SK-N-SH (cell line): ENCODE data around the gene AOAH. TPM values are rescaled to one million over a fixed set of nuclear protein-coding genes. Genes with fewer than 3 reads are reported as not detected.

ENCODE experiments used
- CTCF ChIA-PET: fragments of 300-600, 350-600 bp; formaldehyde crosslinking; extraction: SDS; loops from one replicate; lab custom pipeline; 2021; lab: Yijun Ruan, JAX
- POLR2A ChIA-PET: fragments of 350-600 bp; sonication (Branson Sonifier 250); formaldehyde crosslinking; extraction: SDS; loops from one replicate; lab custom pipeline; 2020; ENCODE audit warnings: antibody characterized with exemption, inconsistent platforms; lab: Yijun Ruan, JAX
- DNase-seq: peaks from one replicate; pipeline ENCODE4 v3.0.0; 2012
- H2AFZ ChIP-seq: fragments of 200-600 bp; sonication (generic); 2 replicates; pipeline ENCODE4 v1.8.1; 2016; ENCODE audit warnings: antibody characterized with exemption, mild to moderate bottlenecking, low read depth
- H3F3A ChIP-seq: fragments of 200-600 bp; sonication (generic); replicated peaks from 2 replicates; pipeline ENCODE3; 2016; ENCODE audit warnings: antibody characterized with exemption, mild to moderate bottlenecking; ENCODE audit not compliant: insufficient read depth
- H3K27ac ChIP-seq, 2 experiments: fragments of 200-500 bp in 1 of 2; fragments of 200-600 bp in 1 of 2; sonication (Bioruptor generic) in 1 of 2; sonication (generic), shearing (Covaris generic) in 1 of 2; 2 replicates each; pipeline versions ENCODE4 v1.5.1 to v1.6.1; 2014 to 2016; ENCODE audit warnings: low read depth in 2 of 2, inconsistent platforms in 1 of 2, low read length in 1 of 2, mild to moderate bottlenecking in 1 of 2, mixed read lengths in 1 of 2
- H3K27me3 ChIP-seq: fragments of 200-600 bp; sonication (generic), shearing (Covaris generic); 2 replicates; pipeline ENCODE4 v1.6.1; 2016; ENCODE audit warnings: mixed run types; ENCODE audit not compliant: insufficient read depth
- H3K36me3 ChIP-seq, 2 experiments: fragments of 200-500 bp in 1 of 2; fragments of 200-600 bp in 1 of 2; sonication (Bioruptor generic) in 1 of 2; sonication (generic) in 1 of 2; replicated peaks in 1 of 2; 2 replicates each; pipeline versions ENCODE3 to v1.5.1; 2014 to 2016; ENCODE audit warnings: low read length in 1 of 2, mild to moderate bottlenecking in 1 of 2; ENCODE audit not compliant: insufficient read depth in 2 of 2, control insufficient read depth in 1 of 2
- H3K4me1 ChIP-seq, 2 experiments: fragments of 200-500 bp in 1 of 2; fragments of 200-600 bp in 1 of 2; sonication (Bioruptor generic) in 1 of 2; sonication (generic), shearing (Covaris generic) in 1 of 2; 2 replicates each; pipeline versions ENCODE4 v1.5.1 to v1.6.1; 2014 to 2016; ENCODE audit warnings: low read depth in 1 of 2, low read length in 1 of 2, mixed run types in 1 of 2; ENCODE audit not compliant: insufficient read depth in 2 of 2, control insufficient read depth in 1 of 2
- H3K4me2 ChIP-seq: fragments of 200-600 bp; sonication (generic), shearing (Covaris generic); 2 replicates; pipeline ENCODE4 v1.6.1; 2017; ENCODE audit warnings: mixed run types
- H3K4me3 ChIP-seq, 2 experiments: fragments of 200-500 bp in 1 of 2; fragments of 200-600 bp in 1 of 2; sonication (Bioruptor generic) in 1 of 2; sonication (generic), shearing (Covaris generic) in 1 of 2; 2 replicates each; pipeline versions ENCODE4 v1.5.1 to v1.8.1; 2014 to 2016; ENCODE audit warnings: low read depth in 2 of 2, inconsistent platforms in 1 of 2, low read length in 1 of 2, mild to moderate bottlenecking in 1 of 2, mixed read lengths in 1 of 2, moderate library complexity in 1 of 2
- H3K79me2 ChIP-seq: fragments of 200-600 bp; sonication (generic); 2 replicates; pipeline ENCODE4 v1.8.1; 2017; ENCODE audit warnings: mild to moderate bottlenecking; ENCODE audit not compliant: insufficient read depth
- H3K9ac ChIP-seq: fragments of 200-600 bp; sonication (generic); 2 replicates; pipeline ENCODE4 v1.6.1; 2017; ENCODE audit warnings: mixed run types
- H3K9me2 ChIP-seq: fragments of 200-600 bp; sonication (generic); 2 replicates; pipeline ENCODE4 v1.6.1; 2017; ENCODE audit warnings: mixed run types
- H3K9me3 ChIP-seq: fragments of 200-600 bp; sonication (generic); 2 replicates; pipeline ENCODE4 v1.6.1; 2017; ENCODE audit warnings: mixed run types, mild to moderate bottlenecking, moderate library complexity
- H4K20me1 ChIP-seq: fragments of 200-600 bp; sonication (generic); 2 replicates; pipeline ENCODE4 v1.6.1; 2017; ENCODE audit warnings: mild to moderate bottlenecking, mixed run types; ENCODE audit not compliant: insufficient read depth
- CHD2 ChIP-seq: fragments of 150-350 bp; IDR thresholded peaks from 2 replicates; pipeline ENCODE4 v1.6.1; 2018; ENCODE audit warnings: low read length; ENCODE audit not compliant: partially characterized antibody
- ELF1 ChIP-seq: IDR thresholded peaks from 2 replicates; pipeline ENCODE4 v1.4.0; 2012
- EP300 ChIP-seq, 2 experiments: IDR thresholded peaks; 2 replicates each; pipeline versions ENCODE4 v1.4.0 to v1.6.1; 2012; ENCODE audit warnings: borderline replicate concordance in 1 of 2, low read depth in 1 of 2, low read length in 1 of 2
- FOSL2 ChIP-seq: IDR thresholded peaks from 2 replicates; pipeline ENCODE4 v1.4.0; 2012; ENCODE audit warnings: low read depth, mild to moderate bottlenecking, moderate library complexity, borderline replicate concordance
- MXI1 ChIP-seq: IDR thresholded peaks from 2 replicates; pipeline ENCODE4 v1.6.1; 2012; ENCODE audit warnings: mild to moderate bottlenecking, low read depth, low read length, improper control_type of control experiment
- NFIC ChIP-seq: IDR thresholded peaks from 2 replicates; pipeline ENCODE4 v1.4.0; 2012; ENCODE audit warnings: borderline replicate concordance
- NRF1 ChIP-seq: IDR thresholded peaks from 2 replicates; pipeline ENCODE4 v1.6.1; 2012; ENCODE audit warnings: low read depth, mild to moderate bottlenecking, low read length
- RXRA ChIP-seq: IDR thresholded peaks from 2 replicates; pipeline ENCODE4 v1.4.0; 2012; ENCODE audit warnings: low read depth, mild to moderate bottlenecking, borderline replicate concordance
- SIN3A ChIP-seq: IDR thresholded peaks from 2 replicates; pipeline ENCODE4 v1.6.1; 2012; ENCODE audit warnings: low read depth, mild to moderate bottlenecking, low read length, moderate library complexity, borderline replicate concordance
- SMC3 ChIP-seq: IDR thresholded peaks from 2 replicates; pipeline ENCODE4 v1.6.1; 2012; ENCODE audit warnings: low read depth, low read length, improper control_type of control experiment
- TAF1 ChIP-seq: IDR thresholded peaks from 2 replicates; pipeline ENCODE4 v1.6.1; 2012; ENCODE audit warnings: low read depth, mild to moderate bottlenecking, low read length, moderate library complexity, borderline replicate concordance
- TCF12 ChIP-seq: IDR thresholded peaks from 2 replicates; pipeline ENCODE4 v1.4.0; 2012
- WGBS: methylation state at CpG from one replicate; pipeline ENCODE4 v1.1.6; 2017; ENCODE audit warnings: low lambda C conversion rate; 5-methylcytosine and 5-hydroxymethylcytosine counted together
- polyA plus RNA-seq, 3 experiments: library from polyadenylated mRNA; depleted of rRNA; stranded (reverse); fragments of >200 nt; gene quantifications; 2 replicates each; pipeline ENCODE4 v1.2.3, GENCODE V29; 2012
- TF ChIP-seq, protein P1 (sequence below): IDR thresholded peaks from 2 replicates; pipeline ENCODE4 v1.4.0; 2012; ENCODE audit warnings: low read depth, borderline replicate concordance
- TF ChIP-seq, protein P2 (sequence below): IDR thresholded peaks from 2 replicates; pipeline ENCODE4 v1.4.0; 2012; ENCODE audit warnings: low read depth
- TF ChIP-seq, protein P3 (sequence below): IDR thresholded peaks from 2 replicates; pipeline ENCODE4 v1.6.1; 2012; ENCODE audit warnings: mild to moderate bottlenecking, low read depth, low read length, moderate library complexity
- TF ChIP-seq, protein P4 (sequence below): IDR thresholded peaks from 2 replicates; pipeline ENCODE4; 2012
- TF ChIP-seq, protein P5 (sequence below): IDR thresholded peaks from 2 replicates; pipeline ENCODE4 v1.4.0; 2012; ENCODE audit warnings: low read depth, borderline replicate concordance
- TF ChIP-seq, protein P6 (sequence below): fragments of 150-350 bp; IDR thresholded peaks from 2 replicates; pipeline ENCODE4 v1.6.1; 2016; ENCODE audit warnings: mild to moderate bottlenecking, low read depth, low read length

Gene AOAH
- polyA plus RNA-seq, 1 of the 3 experiments (the other 2 are of a cell fraction) = not detected

DNA sequence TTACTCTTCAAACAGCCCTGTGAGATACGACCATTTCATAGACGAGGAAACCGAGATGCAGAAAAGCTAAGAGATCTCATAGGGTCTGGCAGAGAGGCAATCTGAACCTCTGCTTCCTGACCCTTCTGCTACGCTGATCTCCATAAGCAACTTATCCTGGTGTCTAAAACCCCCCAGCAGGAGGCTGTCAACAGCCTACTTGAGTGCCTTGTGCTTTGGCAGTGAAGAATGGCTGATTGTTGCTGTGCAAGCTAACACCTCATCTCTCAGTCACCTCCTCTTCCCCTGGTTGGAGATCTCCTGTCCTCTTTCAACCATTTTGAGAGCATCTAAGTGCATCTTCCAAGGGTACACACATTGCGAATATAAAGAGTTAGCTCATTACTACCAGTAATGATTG, 86.2 kb downstream of the AOAH start:
- Histone ChIP-seq H3F3A (no peaks in the 10 kb centered on the region), H3K9me2 (no peaks in the 10 kb centered on the region), H3K9me3 (no peaks in the 10 kb centered on the region), H3K4me1 (no peaks in the 10 kb centered on the region; a peak in 1 of 4 replicates), H3K9ac (no peak overlapping the region), H3K4me3 (no peak overlapping the region), H2AFZ (no peak overlapping the region), H3K27me3 (peaks cover 14% of the 10 kb centered on the region; the same call in 1 of the 2 replicates), H3K4me2 (no peak overlapping the region), H4K20me1 (no peaks in the 10 kb centered on the region), H3K27ac (no peak overlapping the region), H3K79me2 (no peaks in the 10 kb centered on the region), H3K36me3 (no peaks in the 10 kb centered on the region)
- 70% methylated on average over 5 of the region's 5 CpGs for WGBS
- TF ChIP-seq ELF1 = no peak
- TF ChIP-seq TAF1 = no peak
- TF ChIP-seq, protein P1, sequence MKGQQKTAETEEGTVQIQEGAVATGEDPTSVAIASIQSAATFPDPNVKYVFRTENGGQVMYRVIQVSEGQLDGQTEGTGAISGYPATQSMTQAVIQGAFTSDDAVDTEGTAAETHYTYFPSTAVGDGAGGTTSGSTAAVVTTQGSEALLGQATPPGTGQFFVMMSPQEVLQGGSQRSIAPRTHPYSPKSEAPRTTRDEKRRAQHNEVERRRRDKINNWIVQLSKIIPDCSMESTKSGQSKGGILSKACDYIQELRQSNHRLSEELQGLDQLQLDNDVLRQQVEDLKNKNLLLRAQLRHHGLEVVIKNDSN = no peak
- no peak for TF ChIP-seq SIN3A
- TF ChIP-seq EP300 (IDR thresholded peaks at IDR 0.05; ENCODE audit: borderline replicate concordance in 1 of 2, low read depth in 1 of 2, low read length in 1 of 2) = no peak
- TF ChIP-seq, protein P2, sequence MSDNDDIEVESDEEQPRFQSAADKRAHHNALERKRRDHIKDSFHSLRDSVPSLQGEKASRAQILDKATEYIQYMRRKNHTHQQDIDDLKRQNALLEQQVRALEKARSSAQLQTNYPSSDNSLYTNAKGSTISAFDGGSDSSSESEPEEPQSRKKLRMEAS = no peak
- TF ChIP-seq, protein P3, sequence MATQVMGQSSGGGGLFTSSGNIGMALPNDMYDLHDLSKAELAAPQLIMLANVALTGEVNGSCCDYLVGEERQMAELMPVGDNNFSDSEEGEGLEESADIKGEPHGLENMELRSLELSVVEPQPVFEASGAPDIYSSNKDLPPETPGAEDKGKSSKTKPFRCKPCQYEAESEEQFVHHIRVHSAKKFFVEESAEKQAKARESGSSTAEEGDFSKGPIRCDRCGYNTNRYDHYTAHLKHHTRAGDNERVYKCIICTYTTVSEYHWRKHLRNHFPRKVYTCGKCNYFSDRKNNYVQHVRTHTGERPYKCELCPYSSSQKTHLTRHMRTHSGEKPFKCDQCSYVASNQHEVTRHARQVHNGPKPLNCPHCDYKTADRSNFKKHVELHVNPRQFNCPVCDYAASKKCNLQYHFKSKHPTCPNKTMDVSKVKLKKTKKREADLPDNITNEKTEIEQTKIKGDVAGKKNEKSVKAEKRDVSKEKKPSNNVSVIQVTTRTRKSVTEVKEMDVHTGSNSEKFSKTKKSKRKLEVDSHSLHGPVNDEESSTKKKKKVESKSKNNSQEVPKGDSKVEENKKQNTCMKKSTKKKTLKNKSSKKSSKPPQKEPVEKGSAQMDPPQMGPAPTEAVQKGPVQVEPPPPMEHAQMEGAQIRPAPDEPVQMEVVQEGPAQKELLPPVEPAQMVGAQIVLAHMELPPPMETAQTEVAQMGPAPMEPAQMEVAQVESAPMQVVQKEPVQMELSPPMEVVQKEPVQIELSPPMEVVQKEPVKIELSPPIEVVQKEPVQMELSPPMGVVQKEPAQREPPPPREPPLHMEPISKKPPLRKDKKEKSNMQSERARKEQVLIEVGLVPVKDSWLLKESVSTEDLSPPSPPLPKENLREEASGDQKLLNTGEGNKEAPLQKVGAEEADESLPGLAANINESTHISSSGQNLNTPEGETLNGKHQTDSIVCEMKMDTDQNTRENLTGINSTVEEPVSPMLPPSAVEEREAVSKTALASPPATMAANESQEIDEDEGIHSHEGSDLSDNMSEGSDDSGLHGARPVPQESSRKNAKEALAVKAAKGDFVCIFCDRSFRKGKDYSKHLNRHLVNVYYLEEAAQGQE = no peak
- no peak for TF ChIP-seq MXI1
- TF ChIP-seq RXRA = no peak
- no peak for TF ChIP-seq TCF12
- TF ChIP-seq NRF1 = no peak
- no peak for TF ChIP-seq CHD2
- TF ChIP-seq, protein P4, sequence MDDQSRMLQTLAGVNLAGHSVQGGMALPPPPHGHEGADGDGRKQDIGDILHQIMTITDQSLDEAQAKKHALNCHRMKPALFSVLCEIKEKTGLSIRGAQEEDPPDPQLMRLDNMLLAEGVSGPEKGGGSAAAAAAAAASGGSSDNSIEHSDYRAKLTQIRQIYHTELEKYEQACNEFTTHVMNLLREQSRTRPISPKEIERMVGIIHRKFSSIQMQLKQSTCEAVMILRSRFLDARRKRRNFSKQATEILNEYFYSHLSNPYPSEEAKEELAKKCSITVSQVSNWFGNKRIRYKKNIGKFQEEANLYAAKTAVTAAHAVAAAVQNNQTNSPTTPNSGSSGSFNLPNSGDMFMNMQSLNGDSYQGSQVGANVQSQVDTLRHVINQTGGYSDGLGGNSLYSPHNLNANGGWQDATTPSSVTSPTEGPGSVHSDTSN = no peak
- TF ChIP-seq, protein P5, sequence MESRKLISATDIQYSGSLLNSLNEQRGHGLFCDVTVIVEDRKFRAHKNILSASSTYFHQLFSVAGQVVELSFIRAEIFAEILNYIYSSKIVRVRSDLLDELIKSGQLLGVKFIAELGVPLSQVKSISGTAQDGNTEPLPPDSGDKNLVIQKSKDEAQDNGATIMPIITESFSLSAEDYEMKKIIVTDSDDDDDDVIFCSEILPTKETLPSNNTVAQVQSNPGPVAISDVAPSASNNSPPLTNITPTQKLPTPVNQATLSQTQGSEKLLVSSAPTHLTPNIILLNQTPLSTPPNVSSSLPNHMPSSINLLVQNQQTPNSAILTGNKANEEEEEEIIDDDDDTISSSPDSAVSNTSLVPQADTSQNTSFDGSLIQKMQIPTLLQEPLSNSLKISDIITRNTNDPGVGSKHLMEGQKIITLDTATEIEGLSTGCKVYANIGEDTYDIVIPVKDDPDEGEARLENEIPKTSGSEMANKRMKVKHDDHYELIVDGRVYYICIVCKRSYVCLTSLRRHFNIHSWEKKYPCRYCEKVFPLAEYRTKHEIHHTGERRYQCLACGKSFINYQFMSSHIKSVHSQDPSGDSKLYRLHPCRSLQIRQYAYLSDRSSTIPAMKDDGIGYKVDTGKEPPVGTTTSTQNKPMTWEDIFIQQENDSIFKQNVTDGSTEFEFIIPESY = no peak
- TF ChIP-seq SMC3 = no peak
- TF ChIP-seq NFIC = no peak
- no peak for TF ChIP-seq FOSL2
- TF ChIP-seq, protein P6, sequence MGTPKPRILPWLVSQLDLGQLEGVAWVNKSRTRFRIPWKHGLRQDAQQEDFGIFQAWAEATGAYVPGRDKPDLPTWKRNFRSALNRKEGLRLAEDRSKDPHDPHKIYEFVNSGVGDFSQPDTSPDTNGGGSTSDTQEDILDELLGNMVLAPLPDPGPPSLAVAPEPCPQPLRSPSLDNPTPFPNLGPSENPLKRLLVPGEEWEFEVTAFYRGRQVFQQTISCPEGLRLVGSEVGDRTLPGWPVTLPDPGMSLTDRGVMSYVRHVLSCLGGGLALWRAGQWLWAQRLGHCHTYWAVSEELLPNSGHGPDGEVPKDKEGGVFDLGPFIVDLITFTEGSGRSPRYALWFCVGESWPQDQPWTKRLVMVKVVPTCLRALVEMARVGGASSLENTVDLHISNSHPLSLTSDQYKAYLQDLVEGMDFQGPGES = no peak
- DNase-seq = no peak
- ChIA-PET CTCF (interaction anchor here (0.5 to 1.0 kb wide), 3 partner anchors 17 to 560 kb away, joined by 3 to 4 read pairs (median 3); no protein-coding TSS in a partner anchor), POLR2A (no interaction called here)
